Fibroblast of lung (primary cell): ENCODE measurements around the gene MACO1.

Experiments used
- CTCF ChIP-seq, 2 donors: IDR thresholded peaks in 1 of 2; conservative IDR thresholded peaks in 1 of 2; 1 replicate in 1 of 2; 2 replicates in 1 of 2; pipeline ENCODE4 v1.5.1; 2011 to 2012; ENCODE audit warnings: low read length in 2 of 2, control low read depth in 1 of 2, inconsistent platforms in 1 of 2, low read depth in 1 of 2, mild to moderate bottlenecking in 1 of 2
- EZH2 ChIP-seq: IDR thresholded peaks from 2 replicates; pipeline ENCODE4 v1.5.1; 2012; ENCODE audit warnings: low read length, control low read depth, mild to moderate bottlenecking; ENCODE audit errors: missing control alignments

DNA sequence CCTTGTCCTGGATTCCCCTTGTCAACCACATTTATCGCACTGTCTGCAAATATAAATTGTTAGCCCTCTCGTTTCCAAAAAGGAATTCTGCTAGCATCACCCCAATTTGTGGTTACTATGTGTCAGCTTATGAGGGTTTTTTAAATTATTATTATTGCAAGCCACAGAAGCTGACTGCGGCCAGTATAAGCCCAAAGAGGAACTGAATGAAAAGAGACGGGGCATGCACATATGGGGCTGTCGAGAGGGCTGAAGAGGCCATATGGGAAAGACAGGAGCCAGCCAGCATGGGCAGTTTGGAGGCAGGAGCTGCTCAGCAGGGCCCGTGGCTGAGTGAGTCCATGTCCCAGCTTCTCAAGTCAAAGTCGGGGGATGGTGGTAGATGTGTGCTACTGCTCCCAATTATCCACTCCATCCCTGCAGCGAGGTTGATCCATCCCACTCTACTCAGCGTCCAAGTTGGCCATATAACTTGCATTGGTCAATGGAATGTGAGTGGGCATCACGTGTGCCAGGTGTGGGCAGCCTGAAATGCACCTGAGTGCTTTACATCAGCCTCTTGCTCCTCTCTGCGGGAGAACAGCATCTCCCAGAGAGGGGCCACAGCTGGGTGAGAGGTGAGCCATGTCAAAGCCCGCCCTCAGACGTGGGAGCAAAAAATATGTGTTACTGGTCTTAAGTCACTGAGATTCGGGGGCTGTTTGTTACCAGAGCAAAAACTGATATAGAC, 75.1 kb downstream of the MACO1 start:
- TF ChIP-seq CTCF (conservative IDR thresholded peaks at IDR 0.05 in 1 of 2, IDR thresholded peaks at IDR 0.05 in 1 of 2; ENCODE audit: low read depth in 1 of 2, low read length in 2 of 2) (no peak), EZH2 (no peak)
